Upper lobe of left lung (tissue), 6 donors: ENCODE measurements around the gene ADM. TPM values are rescaled to one million over a fixed set of nuclear protein-coding genes. Genes with fewer than 3 reads are reported as not detected.
"Not testable (repeated sequence)": the region's sequence is repeated elsewhere in the genome, so short reads cannot be mapped to it uniquely, and the experiment has no call there.

Source experiments
- ATAC-seq, 2 donors: fragments of 200-7000 bp; cut with Tn5 transposase; one replicate each; pipeline ENCODE4 v1.9.1; 2022; ENCODE audit warnings: mild to moderate bottlenecking in 2 of 2, moderate library complexity in 2 of 2; ENCODE audit not compliant: low FRiP score in 2 of 2
- DNase-seq, 2 donors: peaks; one replicate each; pipeline ENCODE4 v3.0.0-alpha.2; 2019 to 2020
- H3K27ac ChIP-seq, 4 donors: fragments of 200-600 bp; sonication (generic); one replicate each; pipeline ENCODE4 v1.5.1; 2016 to 2019
- H3K27me3 ChIP-seq, 4 donors: fragments of 200-600 bp; sonication (generic); one replicate each; pipeline ENCODE4 v1.5.1; 2017 to 2019
- H3K36me3 ChIP-seq, 4 donors: fragments of 200-600 bp; sonication (generic); one replicate each; pipeline ENCODE4 v1.5.1; 2016 to 2019
- H3K4me1 ChIP-seq, 4 donors: fragments of 200-600 bp; sonication (generic); one replicate each; pipeline ENCODE4 v1.5.1; 2018 to 2019
- H3K4me3 ChIP-seq, 4 donors: fragments of 200-600 bp; sonication (generic); one replicate each; pipeline ENCODE4 v1.5.1; 2017 to 2019; ENCODE audit warnings: mild to moderate bottlenecking in 2 of 4, moderate library complexity in 1 of 4
- H3K9me3 ChIP-seq, 4 donors: fragments of 200-600 bp; sonication (generic); one replicate each; pipeline ENCODE4 v1.5.1; 2018 to 2019
- EP300 ChIP-seq, 4 donors: sonication (generic); formaldehyde crosslinking; IDR thresholded peaks; one replicate each; pipeline ENCODE4 v1.5.1; 2017; ENCODE audit warnings: antibody characterized with exemption in 4 of 4, control low read depth in 2 of 4
- POLR2A ChIP-seq, 4 donors: fragments of 450-650 bp; IDR thresholded peaks; one replicate each; pipeline ENCODE4 v1.5.1; 2016 to 2017; ENCODE audit warnings: antibody characterized with exemption in 4 of 4, mild to moderate bottlenecking in 2 of 4
- POLR2AphosphoS5 ChIP-seq, 2 donors: sonication (generic); formaldehyde crosslinking; IDR thresholded peaks; one replicate each; pipeline ENCODE4 v1.5.1; 2017; ENCODE audit warnings: antibody characterized with exemption in 2 of 2
- WGBS, 2 donors: methylation state at CpG; one replicate each; pipeline ENCODE4 v1.1.5; 2017 to 2018; 5-methylcytosine and 5-hydroxymethylcytosine counted together
- total RNA-seq, 6 donors: library from RNA; depleted of rRNA in 4 of 6; stranded (reverse); fragments of >200 nt in 4 of 6; gene quantifications; one replicate each; pipeline versions ENCODE4 v1.1.0 to v1.2.1, GENCODE V29; 2016 to 2021
- TF ChIP-seq, protein P1 (sequence below), 6 experiments: fragments of 450-650 bp in 4 of 6; fragments of 200-600 bp in 2 of 6; sonication (generic) in 2 of 6; IDR thresholded peaks; one replicate each; pipeline ENCODE4 v1.5.1; 2016 to 2019; ENCODE audit warnings: antibody characterized with exemption in 6 of 6
- donor health status: DM: no; HTN: no; CAD: no; lungs with moderate emphysema.
- donor health status: DM: no; HTN: yes; CAD: no; lungs with severe emphysema.

ADM gene
- total RNA-seq, 6 donors from 2014 or later, result 20.4 to 54.3 (median 46.9) TPM

DNA sequence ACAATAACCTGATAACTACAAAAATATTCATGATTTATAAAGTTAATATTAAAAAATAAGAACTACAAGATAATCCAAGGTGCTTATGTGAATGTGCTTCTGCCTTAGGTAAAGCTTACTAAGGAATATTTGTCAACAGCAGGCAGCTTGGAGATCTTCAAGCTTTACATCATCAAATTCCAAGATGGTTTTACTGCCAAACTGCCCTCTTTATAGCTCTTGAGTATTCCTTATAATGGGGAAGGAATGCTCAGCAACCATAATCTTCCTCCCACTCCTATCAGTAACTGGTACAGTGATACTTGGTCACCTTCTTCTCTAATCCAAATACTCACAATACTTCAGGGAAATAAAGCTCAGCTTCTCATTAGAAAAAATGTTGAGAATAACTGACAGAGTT lies 40.9 kb upstream of the ADM start:
- H3K4me1 ChIP-seq, result peaks cover 0 to 10% (median 0%) of the 10 kb centered on the region in 4 donors
- TF ChIP-seq EP300 (IDR thresholded peaks at IDR 0.05) (no peak), POLR2AphosphoS5 (IDR thresholded peaks at IDR 0.05) (no peak), POLR2A (IDR thresholded peaks at IDR 0.05) (no peak)
- TF ChIP-seq, protein P1, sequence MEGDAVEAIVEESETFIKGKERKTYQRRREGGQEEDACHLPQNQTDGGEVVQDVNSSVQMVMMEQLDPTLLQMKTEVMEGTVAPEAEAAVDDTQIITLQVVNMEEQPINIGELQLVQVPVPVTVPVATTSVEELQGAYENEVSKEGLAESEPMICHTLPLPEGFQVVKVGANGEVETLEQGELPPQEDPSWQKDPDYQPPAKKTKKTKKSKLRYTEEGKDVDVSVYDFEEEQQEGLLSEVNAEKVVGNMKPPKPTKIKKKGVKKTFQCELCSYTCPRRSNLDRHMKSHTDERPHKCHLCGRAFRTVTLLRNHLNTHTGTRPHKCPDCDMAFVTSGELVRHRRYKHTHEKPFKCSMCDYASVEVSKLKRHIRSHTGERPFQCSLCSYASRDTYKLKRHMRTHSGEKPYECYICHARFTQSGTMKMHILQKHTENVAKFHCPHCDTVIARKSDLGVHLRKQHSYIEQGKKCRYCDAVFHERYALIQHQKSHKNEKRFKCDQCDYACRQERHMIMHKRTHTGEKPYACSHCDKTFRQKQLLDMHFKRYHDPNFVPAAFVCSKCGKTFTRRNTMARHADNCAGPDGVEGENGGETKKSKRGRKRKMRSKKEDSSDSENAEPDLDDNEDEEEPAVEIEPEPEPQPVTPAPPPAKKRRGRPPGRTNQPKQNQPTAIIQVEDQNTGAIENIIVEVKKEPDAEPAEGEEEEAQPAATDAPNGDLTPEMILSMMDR (IDR thresholded peaks at IDR 0.05), result no peak
- DNase-seq (no peak), ATAC-seq (no peak)
- no peaks in the 10 kb centered on the region for H3K9me3 ChIP-seq
- no peak overlapping the region for H3K4me3 ChIP-seq
- no peaks in the 10 kb centered on the region for H3K36me3 ChIP-seq
- no peaks in the 10 kb centered on the region for H3K27me3 ChIP-seq
- H3K27ac ChIP-seq, result no peak overlapping the region

DNA sequence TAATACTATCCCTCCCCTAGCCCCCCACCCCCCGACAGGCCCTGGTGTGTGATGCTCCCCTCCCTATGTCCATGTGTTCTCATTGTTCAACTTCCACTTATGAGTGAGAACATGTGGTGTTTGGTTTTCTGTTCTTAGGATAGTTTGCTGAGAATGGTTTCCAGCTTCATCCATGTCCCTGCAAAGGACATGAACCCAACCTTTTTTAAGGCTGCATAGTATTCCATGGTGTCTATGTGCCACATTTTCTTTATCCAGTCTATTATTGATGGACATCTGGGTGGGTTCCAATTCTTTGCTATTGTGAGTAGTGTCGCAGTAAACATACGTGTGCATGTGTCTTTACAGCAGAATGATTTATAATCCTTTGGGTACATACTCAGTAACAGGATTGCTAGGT lies 40.2 kb upstream of the ADM start:
- not testable (repeated sequence) for H3K4me1 ChIP-seq, H3K4me3 ChIP-seq, H3K27me3 ChIP-seq, H3K36me3 ChIP-seq, ATAC-seq, H3K27ac ChIP-seq, DNase-seq, H3K9me3 ChIP-seq
- WGBS, 2 donors, result 91 to 94% methylated on average over 3 of the region's 3 CpGs

DNA sequence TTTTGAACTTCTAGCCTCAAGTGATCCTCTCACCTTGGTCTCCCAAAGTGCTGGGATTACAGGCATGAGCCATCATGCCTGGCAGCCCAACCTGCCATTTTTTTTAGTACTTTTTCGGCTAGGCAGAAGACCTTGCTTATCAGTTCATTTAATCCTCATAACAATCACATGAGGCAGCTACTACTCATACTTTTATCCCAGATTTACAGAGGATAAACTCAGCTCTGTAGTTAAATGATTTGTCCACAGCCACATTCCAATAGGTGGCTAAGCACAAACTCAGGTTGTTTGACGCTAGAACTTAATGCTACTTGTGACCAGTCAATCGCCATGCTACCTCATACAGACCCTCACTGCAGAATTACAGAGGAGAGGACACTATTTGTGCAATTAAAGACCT lies 38.9 kb upstream of the ADM start:
- 98% methylated on average over 3 of the region's 3 CpGs for WGBS, 2 donors
- H3K27ac ChIP-seq, result no peak overlapping the region
- TF ChIP-seq EP300 (IDR thresholded peaks at IDR 0.05) (no peak), POLR2AphosphoS5 (IDR thresholded peaks at IDR 0.05) (no peak), POLR2A (IDR thresholded peaks at IDR 0.05) (no peak)
- ATAC-seq (no peak), DNase-seq (no peak)
- peaks cover 0 to 6% (median 0%) of the 10 kb centered on the region in 4 donors for H3K4me1 ChIP-seq
- H3K4me3 ChIP-seq, result no peak overlapping the region
- H3K27me3 ChIP-seq, result no peaks in the 10 kb centered on the region
- no peaks in the 10 kb centered on the region for H3K9me3 ChIP-seq
- no peaks in the 10 kb centered on the region for H3K36me3 ChIP-seq

GRCh38 chr11:10267821-10268220 lies 37.1 kb upstream of the ADM start:
- TF ChIP-seq POLR2AphosphoS5 (IDR thresholded peaks at IDR 0.05) (no peak), EP300 (IDR thresholded peaks at IDR 0.05) (no peak), POLR2A (IDR thresholded peaks at IDR 0.05) (no peak)
- TF ChIP-seq, protein P1 (IDR thresholded peaks at IDR 0.05), result no peak
- no peak for DNase-seq
- peaks cover 0 to 6% (median 0%) of the 10 kb centered on the region in 4 donors for H3K4me1 ChIP-seq
- 90% methylated on average over 3 of the region's 3 CpGs for WGBS, 2 donors
- H3K27me3 ChIP-seq, result no peaks in the 10 kb centered on the region
- no peak for ATAC-seq
- no peak overlapping the region for H3K4me3 ChIP-seq
- no peaks in the 10 kb centered on the region for H3K9me3 ChIP-seq
- no peak overlapping the region for H3K27ac ChIP-seq
- no peaks in the 10 kb centered on the region for H3K36me3 ChIP-seq

GRCh38 chr11:10268746-10269488 lies 36.0 kb upstream of the ADM start:
- H3K36me3 ChIP-seq, result no peaks in the 10 kb centered on the region
- WGBS, 2 donors, result 70 to 75% methylated on average over 5 of the region's 5 CpGs
- DNase-seq, result no peak
- peaks cover 0 to 5% (median 0%) of the 10 kb centered on the region in 4 donors for H3K4me1 ChIP-seq
- no peaks in the 10 kb centered on the region for H3K9me3 ChIP-seq
- H3K4me3 ChIP-seq, result no peak overlapping the region
- TF ChIP-seq POLR2A (IDR thresholded peaks at IDR 0.05) (no peak), EP300 (IDR thresholded peaks at IDR 0.05) (no peak), POLR2AphosphoS5 (IDR thresholded peaks at IDR 0.05) (no peak)
- TF ChIP-seq, protein P1 (IDR thresholded peaks at IDR 0.05), result no peak
- no peak for ATAC-seq
- no peaks in the 10 kb centered on the region for H3K27me3 ChIP-seq
- H3K27ac ChIP-seq, result no peak overlapping the region

GRCh38 chr11:10272132-10272531 lies 32.7 kb upstream of the ADM start:
- DNase-seq (peak in 1 of 2 donors; percentile 66), ATAC-seq (no peak)
- no peaks in the 10 kb centered on the region for H3K36me3 ChIP-seq
- H3K27me3 ChIP-seq, result no peaks in the 10 kb centered on the region
- TF ChIP-seq POLR2AphosphoS5 (IDR thresholded peaks at IDR 0.05) (no peak), POLR2A (IDR thresholded peaks at IDR 0.05) (no peak), EP300 (IDR thresholded peaks at IDR 0.05) (no peak)
- TF ChIP-seq, protein P1 (IDR thresholded peaks at IDR 0.05), result no peak
- WGBS, 2 donors, result 85 to 89% methylated on average over 3 to 11 of the region's 11 CpGs
- H3K9me3 ChIP-seq, result no peaks in the 10 kb centered on the region
- H3K4me3 ChIP-seq, result no peak overlapping the region
- H3K4me1 ChIP-seq, result peaks cover 0 to 6% (median 0%) of the 10 kb centered on the region in 4 donors
- no peak overlapping the region for H3K27ac ChIP-seq
